ENCODE measurements around the gene TMEM167B.

TMEM167B gene

GRCh38 chr1:109090196-109091077 lies at the start of gene TMEM167B:
Gene TMEM167B, plus strand, starts transcription at chr1:109090764. Its CDS starts 109 bp downstream, at chr1:109090873.
- in situ Hi-C loops (cut with MboI; ENCODE audit: low sequenced_read_pairs, unreplicated experiment) = no loop called here
- DNase-seq (ENCODE audit: low spot score) = peak; percentile 91
- TF ChIP-seq, protein P1, sequence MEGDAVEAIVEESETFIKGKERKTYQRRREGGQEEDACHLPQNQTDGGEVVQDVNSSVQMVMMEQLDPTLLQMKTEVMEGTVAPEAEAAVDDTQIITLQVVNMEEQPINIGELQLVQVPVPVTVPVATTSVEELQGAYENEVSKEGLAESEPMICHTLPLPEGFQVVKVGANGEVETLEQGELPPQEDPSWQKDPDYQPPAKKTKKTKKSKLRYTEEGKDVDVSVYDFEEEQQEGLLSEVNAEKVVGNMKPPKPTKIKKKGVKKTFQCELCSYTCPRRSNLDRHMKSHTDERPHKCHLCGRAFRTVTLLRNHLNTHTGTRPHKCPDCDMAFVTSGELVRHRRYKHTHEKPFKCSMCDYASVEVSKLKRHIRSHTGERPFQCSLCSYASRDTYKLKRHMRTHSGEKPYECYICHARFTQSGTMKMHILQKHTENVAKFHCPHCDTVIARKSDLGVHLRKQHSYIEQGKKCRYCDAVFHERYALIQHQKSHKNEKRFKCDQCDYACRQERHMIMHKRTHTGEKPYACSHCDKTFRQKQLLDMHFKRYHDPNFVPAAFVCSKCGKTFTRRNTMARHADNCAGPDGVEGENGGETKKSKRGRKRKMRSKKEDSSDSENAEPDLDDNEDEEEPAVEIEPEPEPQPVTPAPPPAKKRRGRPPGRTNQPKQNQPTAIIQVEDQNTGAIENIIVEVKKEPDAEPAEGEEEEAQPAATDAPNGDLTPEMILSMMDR (IDR thresholded peaks at IDR 0.05; ENCODE audit: borderline replicate concordance, control extremely low read depth, extremely low read depth, insufficient read depth, missing control alignments) = no peak

- DNase-seq (ENCODE audit: low spot score) = peak; percentile 62
- in situ Hi-C loops (cut with MboI; ENCODE audit: low sequenced_read_pairs, unreplicated experiment) = no loop called here
- TF ChIP-seq, protein P1 (IDR thresholded peaks at IDR 0.05; ENCODE audit: borderline replicate concordance, control extremely low read depth, extremely low read depth, insufficient read depth, missing control alignments) = no peak
Measured at GRCh38 chr1:109040989-109041620, 49.5 kb upstream of the TMEM167B start.

- TF ChIP-seq, protein P1 (IDR thresholded peaks at IDR 0.05; ENCODE audit: borderline replicate concordance, control extremely low read depth, extremely low read depth, insufficient read depth, missing control alignments) = no peak
- in situ Hi-C loops (cut with MboI; ENCODE audit: low sequenced_read_pairs, unreplicated experiment) = no loop called here
- peak; percentile 99 for DNase-seq (ENCODE audit: low spot score)
Measured at GRCh38 chr1:109041621-109042468, 48.7 kb upstream of the TMEM167B start, which contains the start of gene WDR47. Gene WDR47, minus strand, starts transcription at chr1:109042102. Its CDS starts 18,590 bp downstream, at chr1:109023512.

GRCh38 chr1:109045595-109045994 lies 45.0 kb upstream of the TMEM167B start:
- TF ChIP-seq, protein P1 (IDR thresholded peaks at IDR 0.05; ENCODE audit: borderline replicate concordance, control extremely low read depth, extremely low read depth, insufficient read depth, missing control alignments) = no peak
- in situ Hi-C loops (cut with MboI; ENCODE audit: low sequenced_read_pairs, unreplicated experiment) = no loop called here

GRCh38 chr1:109046671-109047070 lies 43.9 kb upstream of the TMEM167B start:
- no peak for DNase-seq (ENCODE audit: low spot score)
- TF ChIP-seq, protein P1 (IDR thresholded peaks at IDR 0.05; ENCODE audit: borderline replicate concordance, control extremely low read depth, extremely low read depth, insufficient read depth, missing control alignments) = no peak
- in situ Hi-C loops (cut with MboI; ENCODE audit: low sequenced_read_pairs, unreplicated experiment) = no loop called here

More at GRCh38 chr1:109045595-109045994, 45.0 kb upstream of the TMEM167B start:
- no peak for DNase-seq (ENCODE audit: low spot score)

DNA sequence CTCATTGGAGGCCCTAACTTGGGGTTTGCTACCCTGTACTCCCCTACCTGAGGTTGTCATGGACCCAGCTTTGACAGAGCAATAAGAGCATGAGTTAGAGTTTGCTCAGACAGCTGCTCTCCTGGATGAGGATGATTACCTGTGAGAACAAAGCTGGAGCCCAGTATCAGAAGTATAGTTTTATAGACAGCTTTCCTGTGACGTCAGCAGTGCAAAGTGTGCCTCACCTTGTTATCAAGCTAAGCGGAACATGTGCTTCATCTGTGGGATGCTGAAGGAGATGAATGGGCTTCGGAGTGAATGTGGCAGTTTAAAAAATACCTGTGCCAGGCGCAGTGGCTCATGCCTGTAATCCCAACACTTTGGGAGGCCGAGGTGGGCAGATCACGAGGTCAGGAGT lies 43.2 kb upstream of the TMEM167B start:
- no peak for DNase-seq (ENCODE audit: low spot score)
- TF ChIP-seq, protein P1 (IDR thresholded peaks at IDR 0.05; ENCODE audit: borderline replicate concordance, control extremely low read depth, extremely low read depth, insufficient read depth, missing control alignments) = no peak
- in situ Hi-C loops (cut with MboI; ENCODE audit: low sequenced_read_pairs, unreplicated experiment) = no loop called here
